ENCODE results near the gene SNX10.

DNA sequence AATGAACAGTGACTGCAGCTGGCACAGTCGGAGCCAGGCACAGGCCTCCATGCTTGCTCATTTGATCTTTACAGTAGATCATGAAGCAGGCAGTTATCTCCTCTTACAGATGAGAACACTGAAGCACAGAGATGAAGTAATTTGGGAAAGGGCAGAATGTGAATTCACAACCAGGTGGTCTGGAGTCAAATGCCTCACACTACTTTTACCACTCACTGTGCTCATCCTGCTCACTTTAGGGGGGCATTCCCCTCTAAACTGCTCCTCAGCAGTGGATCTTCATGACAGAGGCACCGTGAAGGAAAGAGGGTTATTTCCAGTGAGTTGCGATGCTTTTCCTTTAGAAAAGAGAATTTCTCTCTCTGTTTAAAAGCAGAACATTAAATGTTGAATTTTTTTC is 15.1 kb downstream of the SNX10 start:
- no peak for TF ChIP-seq EZH2 (IDR thresholded peaks at IDR 0.05; ENCODE audit: low read depth)
- TF ChIP-seq, protein P1, sequence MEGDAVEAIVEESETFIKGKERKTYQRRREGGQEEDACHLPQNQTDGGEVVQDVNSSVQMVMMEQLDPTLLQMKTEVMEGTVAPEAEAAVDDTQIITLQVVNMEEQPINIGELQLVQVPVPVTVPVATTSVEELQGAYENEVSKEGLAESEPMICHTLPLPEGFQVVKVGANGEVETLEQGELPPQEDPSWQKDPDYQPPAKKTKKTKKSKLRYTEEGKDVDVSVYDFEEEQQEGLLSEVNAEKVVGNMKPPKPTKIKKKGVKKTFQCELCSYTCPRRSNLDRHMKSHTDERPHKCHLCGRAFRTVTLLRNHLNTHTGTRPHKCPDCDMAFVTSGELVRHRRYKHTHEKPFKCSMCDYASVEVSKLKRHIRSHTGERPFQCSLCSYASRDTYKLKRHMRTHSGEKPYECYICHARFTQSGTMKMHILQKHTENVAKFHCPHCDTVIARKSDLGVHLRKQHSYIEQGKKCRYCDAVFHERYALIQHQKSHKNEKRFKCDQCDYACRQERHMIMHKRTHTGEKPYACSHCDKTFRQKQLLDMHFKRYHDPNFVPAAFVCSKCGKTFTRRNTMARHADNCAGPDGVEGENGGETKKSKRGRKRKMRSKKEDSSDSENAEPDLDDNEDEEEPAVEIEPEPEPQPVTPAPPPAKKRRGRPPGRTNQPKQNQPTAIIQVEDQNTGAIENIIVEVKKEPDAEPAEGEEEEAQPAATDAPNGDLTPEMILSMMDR (conservative IDR thresholded peaks at IDR 0.05) = no peak

Measured in PC-9 (cell line).